D341Med (cell line): Measurements from ENCODE around the gene SH3PXD2A.
"Not testable (repeated sequence)": the region's sequence is repeated elsewhere in the genome, so short reads cannot be mapped to it uniquely, and the experiment has no call there.

Experiments
- DNase-seq: peaks from one replicate; pipeline ENCODE4 v3.0.0; 2012; ENCODE audit warnings: low spot score

Gene SH3PXD2A

GRCh38 chr10:103849212-103849877 lies 6.0 kb downstream of the SH3PXD2A start:
- no peak for DNase-seq

DNA sequence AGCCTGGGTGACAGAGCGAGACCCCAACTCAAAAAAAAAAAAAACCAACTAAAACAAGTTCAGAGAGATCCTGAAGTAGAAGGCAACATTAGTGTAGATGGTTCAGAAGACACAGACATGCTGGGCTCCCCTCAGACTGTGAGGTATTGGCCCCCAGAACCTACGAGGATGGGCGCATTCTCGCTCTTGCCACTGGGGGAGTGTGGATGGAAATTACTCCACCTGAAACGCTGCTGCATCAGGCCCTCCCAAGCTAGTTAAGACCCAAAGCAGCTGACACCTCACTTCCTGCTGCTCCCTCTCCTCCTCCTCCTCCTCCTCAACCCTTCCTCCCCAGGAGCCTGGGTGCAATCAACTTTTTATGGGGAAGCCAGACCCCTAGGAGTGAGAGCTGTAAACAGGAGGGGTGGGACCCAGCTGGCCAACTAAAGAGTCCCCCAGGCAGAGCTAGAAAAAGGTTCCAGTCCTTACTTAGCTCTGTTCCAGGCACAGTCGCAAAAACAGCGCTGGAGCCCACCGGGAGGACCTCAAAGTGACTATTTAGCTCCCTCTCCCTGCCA lies 7.4 kb downstream of the SH3PXD2A start:
- DNase-seq: no peak

DNA sequence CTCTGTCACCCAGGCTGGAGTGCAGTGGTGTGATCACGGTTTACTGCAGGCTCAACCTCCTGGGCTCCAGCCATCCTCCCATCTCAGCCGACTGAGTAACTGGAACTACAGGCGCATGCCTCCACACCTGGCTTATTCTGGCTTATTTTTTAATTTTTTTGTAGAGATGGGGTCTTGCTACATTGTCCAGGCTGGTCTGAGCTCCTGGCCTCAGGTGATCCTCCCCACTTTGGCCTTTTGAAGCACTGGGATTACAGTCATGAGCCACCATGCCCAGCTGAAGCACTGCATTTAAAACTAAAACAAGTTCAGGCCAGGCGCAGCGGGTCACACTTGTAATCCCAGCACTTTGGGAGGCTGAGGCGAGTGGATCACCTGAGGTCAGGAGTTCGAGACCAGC lies 8.0 kb downstream of the SH3PXD2A start:
- no peak for DNase-seq

DNA sequence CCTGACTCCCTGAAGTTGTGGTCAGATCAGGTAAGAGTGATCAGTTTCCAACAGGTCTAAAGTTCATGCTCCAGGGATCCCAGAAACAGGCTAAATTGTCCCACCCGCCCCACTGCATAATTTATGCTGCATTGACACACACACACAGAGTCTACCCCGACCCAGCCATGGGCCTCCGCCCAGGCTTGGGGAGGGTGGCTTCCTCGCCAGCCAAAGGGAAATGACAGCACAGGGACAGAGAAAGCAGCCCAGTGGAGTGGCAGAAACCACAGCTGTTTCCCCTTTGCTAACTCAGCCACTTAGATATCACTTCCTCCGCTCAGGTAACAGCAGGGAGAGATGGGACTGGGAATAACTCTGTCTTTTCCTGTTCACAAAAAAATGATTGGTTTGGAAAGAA lies 9.4 kb downstream of the SH3PXD2A start:
- no peak for DNase-seq

DNA sequence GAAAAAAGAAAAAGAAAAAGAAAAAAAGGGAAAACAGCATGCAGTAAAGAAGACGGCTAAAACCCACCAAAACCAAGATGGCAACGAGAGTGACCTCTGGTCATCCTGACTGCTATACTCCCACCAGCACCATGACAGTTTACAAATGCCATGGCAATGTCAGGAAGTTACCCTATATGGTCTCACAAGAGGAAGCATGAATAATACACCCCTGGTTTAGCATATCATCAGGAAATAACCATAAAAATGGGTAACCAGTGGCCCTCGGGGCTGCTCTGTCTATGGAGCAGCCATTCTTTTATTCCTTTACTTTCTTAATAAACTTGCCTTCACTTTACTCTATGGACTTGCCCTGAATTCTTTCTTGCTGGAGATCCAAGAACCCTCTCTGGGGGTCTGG lies 10.0 kb downstream of the SH3PXD2A start:
- not testable (repeated sequence) for DNase-seq

DNA sequence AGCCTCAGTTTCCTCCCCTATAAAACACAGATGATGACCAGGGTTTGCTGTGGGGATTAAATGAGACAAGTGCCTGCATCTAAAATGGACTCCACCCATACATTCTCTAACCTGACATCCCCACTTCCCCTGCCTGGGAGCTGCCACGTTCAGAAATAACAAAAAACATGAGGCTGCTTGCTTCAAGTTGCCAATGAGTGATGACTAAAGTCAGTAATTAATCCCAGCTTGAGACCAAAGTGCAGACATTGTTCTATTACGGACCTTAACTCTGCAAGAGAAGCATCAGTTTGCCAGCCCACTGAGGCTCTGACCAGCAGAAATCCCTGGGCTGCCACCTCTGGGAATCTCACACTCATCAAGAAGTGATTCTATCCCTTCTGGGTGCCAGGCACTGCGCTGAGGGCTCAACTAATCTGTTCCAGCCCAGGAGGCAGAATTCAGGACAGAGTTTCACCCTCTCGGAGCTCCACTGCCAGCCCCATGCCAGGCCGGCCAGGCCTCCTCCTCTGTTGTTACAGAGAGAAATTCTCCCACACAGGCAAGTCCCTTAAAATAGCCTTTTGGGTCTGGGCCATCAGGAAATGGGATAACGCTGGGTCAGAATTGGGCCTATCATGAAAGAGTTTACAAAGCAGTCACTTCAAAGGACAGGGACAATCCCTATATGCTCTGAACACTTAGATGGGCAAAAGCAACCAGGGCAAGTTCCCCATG lies 11.4 kb downstream of the SH3PXD2A start:
- DNase-seq: no peak

- DNase-seq: no peak
Observed at GRCh38 chr10:103843045-103843444, 12.3 kb downstream of the SH3PXD2A start.

DNA sequence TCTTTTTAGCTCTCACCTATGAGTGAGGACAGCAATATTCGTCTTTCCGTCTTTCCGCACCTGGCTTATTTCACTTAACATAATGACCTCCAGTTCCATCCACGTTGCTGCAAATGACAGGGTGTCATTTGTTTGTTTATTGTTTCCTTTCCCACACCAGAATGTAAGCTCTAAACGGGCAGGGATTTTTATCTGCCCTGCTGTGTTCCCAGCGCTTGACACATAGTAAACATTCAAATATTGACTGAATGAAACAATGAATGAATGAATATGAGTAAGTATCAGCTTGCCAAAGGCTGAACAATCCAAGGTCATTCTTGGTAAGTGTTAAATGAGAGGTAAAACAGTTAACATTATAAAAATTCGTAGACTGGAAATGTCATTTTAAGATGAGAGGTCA lies 12.8 kb downstream of the SH3PXD2A start:
- no peak for DNase-seq

DNA sequence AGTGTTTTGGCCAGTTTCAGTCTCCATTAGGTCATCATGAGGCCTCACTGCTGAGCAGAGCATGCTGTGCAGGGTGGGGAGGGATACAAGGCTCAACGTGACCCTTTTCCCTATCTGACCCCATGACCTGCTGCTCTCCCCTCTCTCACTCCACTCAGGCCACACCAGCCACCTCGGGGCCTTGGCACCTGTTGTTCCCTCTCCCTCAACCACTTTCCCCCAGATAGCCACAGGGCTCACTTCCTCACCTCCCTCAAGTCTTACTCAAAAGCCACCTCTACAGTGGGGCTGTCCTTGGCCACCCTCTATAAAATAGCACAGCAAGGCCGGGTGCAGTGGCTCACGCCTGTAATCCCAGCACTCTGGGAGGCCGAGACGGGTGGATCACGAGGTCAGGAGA lies 13.9 kb downstream of the SH3PXD2A start:
- DNase-seq: no peak

GRCh38 chr10:103840740-103841070 lies 14.7 kb downstream of the SH3PXD2A start:
- DNase-seq: no peak

- DNase-seq: no peak
Observed at GRCh38 chr10:103839872-103840739, 15.3 kb downstream of the SH3PXD2A start.

DNA sequence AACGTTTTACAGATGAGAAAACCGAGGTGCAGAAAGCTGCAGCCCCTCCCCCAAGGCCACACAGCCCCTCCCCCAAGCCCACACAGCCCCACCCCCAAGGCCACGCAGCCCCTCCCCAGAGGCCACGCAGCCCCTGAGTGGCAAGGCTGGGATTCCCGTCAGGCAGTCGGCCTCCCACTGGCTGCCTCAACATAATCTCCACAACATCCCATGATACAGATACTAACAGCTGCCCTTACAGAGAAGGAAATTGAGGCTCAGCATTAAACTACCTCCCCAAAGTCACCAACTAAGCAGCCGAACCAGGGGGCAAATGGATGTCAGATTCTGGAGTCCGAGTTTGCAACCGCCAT lies 15.9 kb downstream of the SH3PXD2A start:
- no peak for DNase-seq

GRCh38 chr10:103838862-103839518 lies 16.4 kb downstream of the SH3PXD2A start:
- no peak for DNase-seq

- no peak for DNase-seq
Observed at GRCh38 chr10:103838070-103838395, 17.3 kb downstream of the SH3PXD2A start.

- no peak for DNase-seq
Observed at GRCh38 chr10:103837370-103838069, 17.9 kb downstream of the SH3PXD2A start.

GRCh38 chr10:103836861-103837260 lies 18.5 kb downstream of the SH3PXD2A start:
- no peak for DNase-seq

DNA sequence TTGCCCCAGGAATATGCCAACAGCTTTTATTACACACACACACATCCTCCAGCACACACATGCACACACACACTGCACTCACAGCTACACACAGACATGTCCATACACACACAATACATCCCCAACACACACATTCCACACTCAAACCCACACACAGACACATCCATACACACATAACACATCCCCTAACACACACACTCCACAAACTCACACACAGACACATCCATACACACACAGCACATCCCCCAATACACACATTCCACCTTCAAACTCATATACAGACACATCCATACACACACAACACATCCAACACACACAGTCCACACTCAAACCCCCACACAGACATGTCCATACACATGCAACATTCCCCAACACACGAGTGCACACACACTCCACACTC lies 19.1 kb downstream of the SH3PXD2A start:
- no peak for DNase-seq

GRCh38 chr10:103835096-103836050 lies 20.0 kb downstream of the SH3PXD2A start:
- no peak for DNase-seq

DNA sequence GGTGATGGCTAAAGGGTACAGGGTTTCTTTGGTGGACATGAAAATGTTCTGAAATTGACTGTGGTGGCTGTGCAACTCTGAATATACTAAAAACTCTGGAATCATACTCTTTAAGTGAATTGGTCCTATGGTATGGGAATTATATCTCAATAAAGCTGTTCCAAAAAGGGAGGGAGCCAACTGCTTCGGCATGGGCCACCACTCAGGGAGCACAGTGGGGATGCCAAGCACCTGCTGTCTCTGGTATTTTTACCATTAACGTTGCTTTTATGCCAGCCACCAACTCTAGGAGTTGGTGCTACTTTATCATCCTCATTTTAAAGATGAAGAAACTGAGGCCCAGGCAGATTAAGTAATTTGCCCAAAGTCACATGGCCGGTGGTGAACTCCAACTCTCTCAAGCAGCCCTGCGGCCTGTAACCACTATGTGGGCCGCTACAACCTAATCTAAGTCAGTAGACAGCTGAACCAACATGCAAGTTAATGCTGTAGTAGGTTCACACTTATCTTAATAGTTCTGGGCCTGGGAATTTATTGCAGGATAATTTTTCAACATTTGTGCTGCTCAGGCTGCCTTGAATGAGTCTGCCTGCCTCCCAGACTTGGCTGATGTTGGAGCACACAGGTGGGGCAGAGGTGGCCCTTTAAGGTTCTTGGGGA lies 20.8 kb downstream of the SH3PXD2A start:
- DNase-seq: no peak

DNA sequence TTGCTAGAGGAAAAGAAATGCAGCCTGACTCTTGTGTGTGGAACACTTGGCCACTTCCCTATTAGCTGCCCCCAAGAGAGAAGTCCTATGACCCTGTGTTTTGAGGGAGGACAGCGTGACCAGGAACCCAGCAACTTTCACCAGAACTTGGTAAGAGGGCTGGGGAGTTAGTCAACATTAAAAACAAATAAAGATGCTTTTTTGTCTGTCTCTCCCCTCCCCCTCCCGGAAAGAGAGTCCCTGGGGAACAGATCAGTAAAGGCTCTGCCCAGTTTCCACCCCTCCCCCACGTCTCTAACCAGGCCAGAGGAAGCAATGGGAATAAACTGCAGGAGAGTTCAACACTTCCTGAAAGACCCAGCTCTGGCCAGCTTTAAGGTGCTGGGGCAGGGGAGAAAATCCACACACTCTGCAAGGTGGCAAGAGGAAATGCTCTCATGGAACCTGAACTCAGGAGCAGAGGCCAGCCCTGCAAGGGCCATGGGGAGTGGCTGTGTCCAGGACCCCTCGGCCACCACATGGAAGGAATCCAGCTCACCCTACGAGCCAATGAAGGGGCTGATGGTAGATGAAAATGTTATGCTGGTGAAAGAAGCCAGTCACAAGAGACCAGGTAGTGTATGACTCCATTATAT lies 21.5 kb downstream of the SH3PXD2A start:
- DNase-seq: no peak
